HG03097 (cell line): ENCODE measurements around the gene SARDH.
"Not testable (repeated sequence)": the region's sequence is repeated elsewhere in the genome, so short reads cannot be mapped to it uniquely, and the experiment has no call there.

Experiments used
- ATAC-seq: cut with Tn5 transposase; IDR thresholded peaks from one replicate; pipeline ENCODE4 v1.9.1; 2021; ENCODE audit not compliant: unreplicated experiment, low FRiP score

Gene SARDH

DNA sequence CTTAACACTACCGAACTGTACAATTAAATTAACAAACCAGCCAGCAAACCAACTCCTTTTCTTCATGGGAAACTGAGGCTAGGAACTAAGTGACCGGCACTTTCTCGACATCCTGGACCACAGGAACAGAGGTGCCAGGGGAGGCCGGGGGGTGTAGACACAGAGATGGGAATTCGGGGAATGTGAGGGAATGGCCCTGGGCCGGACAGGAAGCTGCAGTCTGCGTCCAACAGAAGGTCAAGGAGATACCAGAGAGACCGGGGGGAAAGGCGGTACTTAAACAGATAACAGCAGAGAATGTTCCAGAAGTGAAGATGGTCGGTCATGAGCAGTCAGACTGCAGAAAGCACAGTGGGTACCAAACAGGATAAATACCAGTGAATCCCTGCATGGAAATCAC lies 61.7 kb downstream of the SARDH start:
- no peak for ATAC-seq

DNA sequence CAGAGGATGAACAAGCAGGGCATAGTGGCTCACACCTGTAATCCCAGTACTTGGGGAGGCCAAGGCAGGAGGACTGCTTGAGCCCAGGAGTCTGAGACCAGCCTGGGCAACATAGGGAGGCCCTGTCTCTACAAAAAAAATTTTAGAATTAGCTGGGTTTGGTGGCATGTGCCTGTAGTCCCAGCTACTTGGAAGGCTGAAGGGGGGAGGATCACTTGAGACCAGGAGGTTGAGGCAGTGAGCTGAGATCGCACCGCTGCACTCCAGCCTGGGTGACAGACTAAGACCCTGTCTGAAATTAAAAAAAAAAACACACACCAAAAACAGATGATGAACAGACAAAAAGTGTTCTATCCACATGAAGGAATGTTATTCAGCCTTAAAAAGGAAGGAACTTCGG lies 62.4 kb downstream of the SARDH start:
- not testable (repeated sequence) for ATAC-seq

DNA sequence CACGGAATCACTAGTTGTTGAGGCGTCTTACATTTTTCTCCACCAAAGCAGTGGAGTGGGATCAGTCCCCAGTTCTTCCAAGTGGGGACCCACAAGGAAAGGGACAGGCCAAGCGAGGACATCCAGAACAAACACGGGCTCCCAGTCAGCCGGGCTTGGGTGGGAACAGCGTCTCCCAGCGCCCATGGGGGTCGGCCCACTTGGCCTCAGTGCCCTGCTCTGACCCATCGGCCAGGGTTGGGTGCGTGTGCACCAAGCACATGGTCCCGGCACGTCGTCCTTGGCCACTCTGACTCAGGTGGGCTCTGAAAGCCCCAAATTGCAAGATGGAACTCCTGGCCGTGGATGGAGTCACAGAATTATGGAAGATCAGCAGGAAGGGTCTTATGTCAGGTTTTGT lies 64.1 kb downstream of the SARDH start:
- no peak for ATAC-seq

DNA sequence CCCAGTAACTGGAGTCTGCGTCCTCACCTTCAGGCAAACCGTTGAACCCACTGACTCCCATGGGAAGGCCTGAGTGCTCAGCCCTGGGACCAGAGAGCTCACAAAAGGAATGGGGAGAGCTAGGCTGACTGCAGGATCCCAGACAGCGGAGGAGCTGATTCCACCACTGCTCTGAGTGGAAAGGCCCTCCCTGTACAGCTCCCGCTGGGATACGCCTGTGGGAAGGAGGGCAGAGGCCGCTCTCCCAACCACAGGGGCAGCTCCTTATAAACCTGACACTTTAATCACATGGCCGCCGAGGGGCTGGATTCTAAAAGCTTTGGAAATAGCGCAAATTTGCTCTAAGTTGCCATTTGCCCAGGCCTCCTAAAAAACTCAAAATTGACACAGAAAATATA lies 64.9 kb downstream of the SARDH start:
- no peak for ATAC-seq

DNA sequence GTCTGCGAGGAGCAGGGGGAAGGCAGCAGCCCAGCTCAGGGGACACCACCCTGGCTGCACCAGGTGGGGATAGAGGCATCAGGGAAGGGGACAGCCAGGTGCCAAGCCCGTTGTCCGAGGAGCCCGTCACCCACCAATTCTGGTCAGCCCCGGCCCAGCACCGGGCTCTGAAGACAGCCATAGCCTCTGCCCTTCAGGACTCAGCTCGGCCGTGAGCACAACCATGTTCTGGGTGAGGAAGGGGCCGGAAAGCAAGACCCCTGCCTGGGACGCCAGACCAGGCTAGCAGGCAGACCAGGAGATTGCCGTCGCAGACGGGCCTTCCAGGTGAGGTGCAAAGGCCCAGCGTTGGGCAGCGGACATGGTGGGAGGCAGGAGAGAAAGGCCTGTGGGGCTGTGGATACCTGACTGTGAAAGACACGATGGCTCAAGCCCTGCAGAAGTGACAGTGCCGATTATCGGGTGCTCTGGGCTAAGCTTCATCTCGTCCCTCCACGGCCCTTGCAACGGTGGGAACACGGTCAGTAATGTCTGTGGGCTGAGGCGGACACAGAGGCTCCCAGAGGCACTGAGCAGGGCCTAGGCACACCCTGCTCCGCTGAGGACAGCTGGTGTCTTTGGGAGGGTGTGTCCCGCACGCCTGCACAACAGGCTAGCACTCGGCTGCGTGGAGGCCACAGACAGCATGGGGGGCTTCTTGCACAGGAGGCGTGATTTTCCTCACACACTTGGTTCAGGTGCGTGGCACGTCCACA lies 65.5 kb downstream of the SARDH start:
- ATAC-seq, result no peak

DNA sequence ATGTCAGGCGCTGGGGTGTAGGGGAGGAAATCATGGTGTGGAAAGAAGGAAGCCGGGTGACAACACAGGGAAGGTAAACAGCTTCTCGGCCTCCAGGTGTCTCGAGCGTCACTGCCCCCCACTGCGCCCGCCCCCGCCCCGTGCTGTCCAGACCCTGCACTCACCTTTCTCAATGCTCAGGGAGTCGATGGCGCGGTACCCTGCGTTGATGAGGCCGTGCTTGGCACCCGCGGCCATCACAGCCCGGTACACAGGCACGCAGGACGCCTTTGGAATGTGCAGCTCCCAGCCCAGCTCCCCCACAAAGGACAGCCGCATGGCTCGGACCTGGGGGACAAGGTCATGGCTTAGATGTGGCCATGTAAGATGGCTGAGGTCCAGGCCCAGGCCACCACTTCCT lies 66.8 kb downstream of the SARDH start:
- ATAC-seq, result no peak

DNA sequence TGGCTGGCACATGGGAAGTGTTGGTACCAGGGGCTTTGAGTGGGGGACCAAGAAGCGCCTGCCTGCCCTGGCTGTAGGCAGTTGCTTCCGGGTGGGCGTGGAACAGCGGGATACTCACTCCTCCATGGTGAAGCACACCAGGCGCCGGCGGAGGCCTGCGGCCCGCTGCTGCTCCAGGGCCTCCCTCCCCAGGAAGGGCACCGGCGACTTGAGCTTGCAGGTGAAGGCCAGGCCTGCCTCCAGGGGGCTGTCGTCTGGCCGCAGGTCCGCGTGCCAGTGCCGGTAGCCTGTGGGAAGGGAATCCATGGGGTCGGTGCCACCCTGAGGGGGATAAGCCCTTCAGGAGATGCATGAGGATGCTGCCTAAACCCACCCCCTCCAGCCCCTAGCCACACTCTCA lies 67.7 kb downstream of the SARDH start:
- no peak for ATAC-seq

- ATAC-seq, result no peak
Measured at GRCh38 chr9:133669182-133669801, 68.9 kb downstream of the SARDH start.

- no peak for ATAC-seq
Measured at GRCh38 chr9:133667759-133668450, 70.2 kb downstream of the SARDH start.

DNA sequence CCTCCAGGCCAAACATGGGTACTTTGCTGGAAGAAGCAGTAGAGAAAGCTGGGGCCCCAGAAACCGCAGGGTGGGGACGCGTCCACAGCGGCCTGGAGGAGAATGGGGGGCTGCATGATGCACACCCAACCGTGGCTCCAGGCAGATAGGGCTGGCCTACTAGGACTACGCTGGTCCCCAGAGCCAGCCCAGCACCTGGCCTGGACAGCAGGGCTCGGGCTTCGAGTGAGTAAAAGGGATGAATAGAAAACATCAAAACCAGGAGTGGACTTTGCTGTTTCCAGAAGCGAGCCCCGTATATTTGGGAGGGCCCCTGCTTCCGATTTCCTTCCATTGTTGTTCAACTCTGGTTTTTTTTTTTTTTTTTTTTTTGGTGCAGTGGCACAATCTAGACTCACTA lies 71.3 kb downstream of the SARDH start:
- no peak for ATAC-seq

- ATAC-seq, result no peak
Measured at GRCh38 chr9:133666387-133666786, 71.8 kb downstream of the SARDH start.

- no peak for ATAC-seq
Measured at GRCh38 chr9:133665535-133665934, 72.6 kb downstream of the SARDH start.

DNA sequence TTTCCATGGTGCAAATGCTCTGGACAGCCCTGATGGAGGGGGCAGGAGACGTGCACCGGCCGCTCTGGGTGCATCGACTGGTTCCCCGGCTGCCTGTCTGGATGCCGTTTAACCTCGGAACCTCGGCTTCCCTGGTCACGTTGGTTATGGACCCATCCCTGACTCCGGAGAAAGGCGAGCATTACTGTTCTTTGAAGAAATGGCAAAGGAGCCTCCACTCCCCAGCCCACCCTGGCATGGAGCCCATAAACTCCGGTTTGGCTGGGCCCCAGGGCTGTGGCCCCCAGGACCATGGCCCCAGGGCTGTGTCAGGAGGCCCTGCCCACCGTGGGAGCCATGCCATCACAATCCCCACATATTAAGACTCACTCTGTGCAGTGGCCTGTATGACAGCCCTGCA lies 73.1 kb downstream of the SARDH start:
- no peak for ATAC-seq

GRCh38 chr9:133664173-133665050 lies 73.7 kb downstream of the SARDH start:
- no peak for ATAC-seq

DNA sequence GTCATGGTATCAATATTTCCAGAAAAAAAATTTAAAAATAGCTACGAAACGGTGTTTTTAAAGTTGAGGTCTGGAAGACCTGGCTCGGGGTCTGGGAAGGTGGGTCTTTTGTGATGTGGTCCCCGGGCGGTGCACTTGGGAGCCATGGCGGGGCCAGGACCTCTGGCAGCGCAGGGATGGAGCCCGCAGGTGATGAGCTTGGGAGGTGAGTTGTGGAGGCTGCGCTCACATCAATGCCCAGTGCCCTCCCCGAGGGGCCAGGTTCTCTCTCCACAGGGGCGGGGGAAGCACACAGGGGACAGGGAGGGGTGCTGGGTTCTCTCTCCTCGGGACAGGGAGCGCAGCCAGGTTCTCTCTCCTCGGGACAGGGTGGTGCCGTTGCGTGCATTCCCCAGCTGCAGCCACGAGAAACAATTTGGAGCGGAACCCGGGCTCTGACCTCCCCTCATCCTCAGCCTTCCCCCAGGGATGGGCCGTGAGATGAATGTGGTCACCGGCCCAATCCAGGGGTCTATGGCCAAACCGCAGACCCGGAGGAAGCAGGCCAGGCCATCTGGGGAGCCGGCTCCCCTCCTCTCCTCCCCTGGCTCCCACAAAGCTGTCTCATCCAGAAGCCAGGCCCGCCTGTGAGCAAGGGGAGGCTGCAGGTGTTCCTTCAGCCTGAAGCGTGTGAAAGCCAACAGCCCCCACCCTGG lies 76.2 kb downstream of the SARDH start:
- ATAC-seq, result no peak

DNA sequence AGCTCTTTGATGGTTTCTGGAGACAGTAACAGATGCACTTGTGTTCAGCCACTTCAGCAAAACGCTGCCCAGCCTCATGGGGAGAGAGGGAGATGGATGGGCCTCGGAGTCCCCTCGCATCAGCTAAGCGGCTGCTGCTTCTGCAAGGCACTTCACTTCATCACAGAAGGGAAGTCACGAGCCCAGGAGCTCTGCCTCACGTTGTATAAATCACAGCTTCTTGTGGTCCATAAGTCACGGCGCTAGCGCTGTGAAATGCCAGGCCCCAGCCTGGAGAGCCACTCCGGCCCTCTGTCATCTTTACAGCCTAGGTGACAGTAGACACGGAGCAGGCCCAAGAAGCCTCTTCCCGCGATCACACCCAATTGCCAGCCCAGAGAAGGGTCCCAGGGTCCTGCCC lies 78.6 kb downstream of the SARDH start:
- no peak for ATAC-seq

DNA sequence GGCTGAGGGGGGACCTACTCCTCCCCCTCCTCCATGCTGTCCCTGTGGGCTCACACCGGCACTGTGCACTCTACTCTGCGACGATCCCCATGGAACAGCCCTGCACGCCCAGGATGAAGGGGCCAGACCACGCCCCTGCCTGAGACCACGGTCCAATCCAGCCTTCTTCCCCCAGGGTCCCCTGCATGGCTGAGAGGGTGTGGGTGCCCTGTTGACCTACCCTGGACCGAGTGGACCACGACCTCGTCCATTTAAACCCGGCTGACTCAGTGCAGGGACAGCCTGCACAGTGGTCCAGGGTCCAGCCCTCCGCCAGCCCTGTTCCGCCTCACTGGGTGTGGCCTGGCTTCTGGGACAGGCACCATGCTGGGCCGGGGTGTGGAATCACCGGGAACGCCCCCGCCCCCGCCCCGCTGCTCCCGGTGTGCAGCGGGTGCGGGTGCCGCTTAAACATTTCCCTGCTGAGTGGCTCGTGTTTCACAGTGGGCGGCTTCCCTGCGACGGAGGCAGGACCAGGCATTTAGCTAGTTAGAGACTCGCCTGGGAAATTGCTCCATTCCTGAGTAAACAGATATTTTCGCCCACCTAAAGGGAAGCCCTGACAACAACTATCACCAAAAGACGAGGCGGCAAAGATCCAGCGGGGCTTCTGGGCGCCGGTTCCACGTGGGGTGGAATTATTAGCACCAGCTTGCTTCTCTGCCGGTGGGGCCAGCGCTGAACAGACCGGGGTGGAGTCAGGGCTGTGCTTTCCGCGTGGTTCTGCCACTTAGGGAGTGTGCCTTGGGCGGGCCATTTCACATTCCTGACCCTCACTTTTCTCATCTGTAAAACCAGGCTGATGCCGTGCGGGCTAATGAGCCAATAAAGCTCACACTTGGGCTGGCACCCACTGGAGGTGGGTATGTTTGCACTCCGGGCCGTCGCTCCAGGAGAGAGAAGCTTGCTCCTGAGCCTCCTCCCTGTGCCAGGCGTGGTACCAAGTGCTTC lies 79.4 kb downstream of the SARDH start:
- no peak for ATAC-seq

DNA sequence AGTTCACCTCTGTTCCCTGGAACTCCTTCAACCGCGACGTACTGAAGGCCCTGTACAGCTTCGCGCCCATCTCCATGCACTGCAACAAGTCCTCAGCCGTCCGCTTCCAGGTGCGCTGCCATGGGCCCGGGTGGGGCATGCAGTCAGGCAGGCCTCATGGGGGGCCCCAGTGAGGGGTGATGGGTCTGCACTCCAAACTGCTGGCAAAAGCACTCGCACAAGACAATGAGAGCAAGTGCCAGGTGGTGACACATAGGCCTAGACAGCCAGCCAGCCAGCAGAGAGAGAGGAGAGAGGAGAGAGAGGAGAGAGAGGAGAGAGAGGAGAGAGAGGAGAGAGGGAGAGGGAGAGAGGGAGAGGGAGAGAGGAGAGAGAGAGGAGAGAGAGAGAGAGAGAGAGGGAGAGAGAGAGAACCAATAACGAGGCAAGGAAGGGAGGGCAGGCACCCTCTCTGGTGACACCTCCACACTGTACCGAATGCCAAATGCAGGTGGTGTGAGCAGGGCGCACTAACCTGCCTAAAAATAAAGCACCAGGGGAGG lies 81.0 kb downstream of the SARDH start:
- no peak for ATAC-seq
